ENCODE measurements around the gene GABRR3.

DNA sequence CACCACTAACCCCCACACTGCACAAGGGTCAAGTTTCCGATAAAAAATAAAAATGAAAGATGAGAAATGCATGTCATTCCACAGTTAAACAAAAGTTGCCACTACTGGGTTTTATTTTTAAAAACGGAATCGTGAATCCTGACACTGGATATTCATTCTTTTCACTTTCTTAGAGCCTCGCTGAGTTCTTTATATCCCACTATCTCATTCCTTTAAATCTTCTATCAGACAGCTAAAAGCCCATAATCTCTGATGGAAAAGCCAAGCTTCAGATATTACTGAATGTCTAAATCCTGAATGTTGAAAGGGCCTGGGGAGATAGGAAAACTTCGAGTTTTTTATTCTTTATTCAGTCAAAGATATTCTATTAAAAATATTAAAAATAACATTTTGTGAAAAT, 74.6 kb downstream of the GABRR3 start:
- TF ChIP-seq, protein P1, sequence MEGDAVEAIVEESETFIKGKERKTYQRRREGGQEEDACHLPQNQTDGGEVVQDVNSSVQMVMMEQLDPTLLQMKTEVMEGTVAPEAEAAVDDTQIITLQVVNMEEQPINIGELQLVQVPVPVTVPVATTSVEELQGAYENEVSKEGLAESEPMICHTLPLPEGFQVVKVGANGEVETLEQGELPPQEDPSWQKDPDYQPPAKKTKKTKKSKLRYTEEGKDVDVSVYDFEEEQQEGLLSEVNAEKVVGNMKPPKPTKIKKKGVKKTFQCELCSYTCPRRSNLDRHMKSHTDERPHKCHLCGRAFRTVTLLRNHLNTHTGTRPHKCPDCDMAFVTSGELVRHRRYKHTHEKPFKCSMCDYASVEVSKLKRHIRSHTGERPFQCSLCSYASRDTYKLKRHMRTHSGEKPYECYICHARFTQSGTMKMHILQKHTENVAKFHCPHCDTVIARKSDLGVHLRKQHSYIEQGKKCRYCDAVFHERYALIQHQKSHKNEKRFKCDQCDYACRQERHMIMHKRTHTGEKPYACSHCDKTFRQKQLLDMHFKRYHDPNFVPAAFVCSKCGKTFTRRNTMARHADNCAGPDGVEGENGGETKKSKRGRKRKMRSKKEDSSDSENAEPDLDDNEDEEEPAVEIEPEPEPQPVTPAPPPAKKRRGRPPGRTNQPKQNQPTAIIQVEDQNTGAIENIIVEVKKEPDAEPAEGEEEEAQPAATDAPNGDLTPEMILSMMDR (IDR thresholded peaks at IDR 0.05; ENCODE audit: low read length): no peak
- TF ChIP-seq EZH2phosphoT487 (IDR thresholded peaks at IDR 0.05; ENCODE audit: low read length): no peak
- TF ChIP-seq EZH2 (optimal IDR thresholded peaks at IDR 0.05; ENCODE audit: low read depth, low read length): no peak

Measured in MM.1S (cell line).